HG02571 (cell line): ENCODE results near the gene RAB11FIP3.
"Not testable (repeated sequence)": the region's sequence is repeated elsewhere in the genome, so short reads cannot be mapped to it uniquely, and the experiment has no call there.

ENCODE experiments used
- ATAC-seq: cut with Tn5 transposase; IDR thresholded peaks from one replicate; pipeline ENCODE4 v1.9.1; 2021; ENCODE audit warnings: mild to moderate bottlenecking, moderate library complexity; ENCODE audit not compliant: unreplicated experiment

The RAB11FIP3 gene

GRCh38 chr16:466651-467050 is 41.2 kb downstream of the RAB11FIP3 start:
- ATAC-seq, result no peak

- not testable (repeated sequence) for ATAC-seq
Observed at GRCh38 chr16:467249-467871, 41.9 kb downstream of the RAB11FIP3 start.

- no peak for ATAC-seq
Observed at GRCh38 chr16:468068-468821, 42.8 kb downstream of the RAB11FIP3 start.

- ATAC-seq, result not testable (repeated sequence)
Observed at GRCh38 chr16:469459-469858, 44.0 kb downstream of the RAB11FIP3 start.

- ATAC-seq, result no peak
Observed at GRCh38 chr16:470418-470817, 45.0 kb downstream of the RAB11FIP3 start.

GRCh38 chr16:471353-472198 is 46.1 kb downstream of the RAB11FIP3 start:
- ATAC-seq, result no peak

- no peak for ATAC-seq
Observed at GRCh38 chr16:472199-472504, 46.7 kb downstream of the RAB11FIP3 start.

- ATAC-seq, result no peak
Observed at GRCh38 chr16:473046-474043, 47.9 kb downstream of the RAB11FIP3 start.

GRCh38 chr16:474420-475122 is 49.1 kb downstream of the RAB11FIP3 start:
- ATAC-seq, result no peak

- no peak for ATAC-seq
Observed at GRCh38 chr16:476039-476438, 50.6 kb downstream of the RAB11FIP3 start.

GRCh38 chr16:477301-478157 is 52.1 kb downstream of the RAB11FIP3 start:
- ATAC-seq, result no peak

GRCh38 chr16:478287-478686 is 52.8 kb downstream of the RAB11FIP3 start:
- ATAC-seq, result not testable (repeated sequence)

GRCh38 chr16:482468-483185 is 57.2 kb downstream of the RAB11FIP3 start:
- ATAC-seq, result no peak

- no peak for ATAC-seq
Observed at GRCh38 chr16:483341-484075, 58.1 kb downstream of the RAB11FIP3 start.

GRCh38 chr16:489606-490005 is 64.2 kb downstream of the RAB11FIP3 start:
- ATAC-seq, result no peak

GRCh38 chr16:490768-491167 is 65.3 kb downstream of the RAB11FIP3 start:
- ATAC-seq, result no peak

GRCh38 chr16:491220-491919 is 65.9 kb downstream of the RAB11FIP3 start:
- no peak for ATAC-seq
